ENCODE measurements around the gene IL15. TPM values are rescaled to one million over a fixed set of nuclear protein-coding genes. Genes with fewer than 3 reads are reported as not detected.
"Not testable (repeated sequence)": the region's sequence is repeated elsewhere in the genome, so short reads cannot be mapped to it uniquely, and the experiment has no call there.

IL15 gene
- total and polyA plus RNA-seq, 2 experiments from 2014 or later = not detected

GRCh38 chr4:141609243-141609642 lies 27.1 kb upstream of the IL15 start:
- Histone ChIP-seq H3K4me3 (no peak overlapping the region), H3K36me3 (no peaks in the 10 kb centered on the region), H3K27ac (no peak overlapping the region), H3K9me3 (ENCODE audit: low read depth) (no peaks in the 10 kb centered on the region), H3K4me1 (ENCODE audit: low read depth) (no peaks in the 10 kb centered on the region), H3K27me3 (no peaks in the 10 kb centered on the region)
- TF ChIP-seq CTCF (IDR thresholded peaks at IDR 0.05; ENCODE audit: low read depth, low read length) = no peak
- DNase-seq (ENCODE audit: low read depth in 1 of 2, low spot score in 1 of 2) = peak in 1 of 2 donors; percentile 33

- no peaks in the 10 kb centered on the region for H3K36me3 ChIP-seq
- no peak for DNase-seq (ENCODE audit: low read depth in 1 of 2, low spot score in 1 of 2)
- H3K27ac ChIP-seq = no peak overlapping the region
- no peaks in the 10 kb centered on the region for H3K27me3 ChIP-seq
- TF ChIP-seq CTCF (IDR thresholded peaks at IDR 0.05; ENCODE audit: low read depth, low read length) = no peak
- H3K4me1 ChIP-seq (ENCODE audit: low read depth) = no peaks in the 10 kb centered on the region
- no peak overlapping the region for H3K4me3 ChIP-seq
- no peaks in the 10 kb centered on the region for H3K9me3 ChIP-seq (ENCODE audit: low read depth)
Observed at GRCh38 chr4:141610365-141610764, 26.0 kb upstream of the IL15 start.

- H3K27ac ChIP-seq = no peak overlapping the region
- H3K4me1 ChIP-seq (ENCODE audit: low read depth) = no peaks in the 10 kb centered on the region
- no peaks in the 10 kb centered on the region for H3K9me3 ChIP-seq (ENCODE audit: low read depth)
Observed at GRCh38 chr4:141614878-141615586, 21.4 kb upstream of the IL15 start.

GRCh38 chr4:141615587-141615918 lies 20.8 kb upstream of the IL15 start:
- not testable (repeated sequence) for H3K9me3 ChIP-seq (ENCODE audit: low read depth); H3K36me3 ChIP-seq; H3K4me1 ChIP-seq (ENCODE audit: low read depth); H3K27me3 ChIP-seq; H3K4me3 ChIP-seq; H3K27ac ChIP-seq; DNase-seq (ENCODE audit: low read depth in 1 of 2, low spot score in 1 of 2)

More at GRCh38 chr4:141614878-141615586, 21.4 kb upstream of the IL15 start:
- DNase-seq (ENCODE audit: low read depth in 1 of 2, low spot score in 1 of 2) = no peak
- TF ChIP-seq CTCF (IDR thresholded peaks at IDR 0.05; ENCODE audit: low read depth, low read length) = no peak
- Histone ChIP-seq H3K27me3 (no peaks in the 10 kb centered on the region), H3K4me3 (no peak overlapping the region), H3K36me3 (no peaks in the 10 kb centered on the region)

GRCh38 chr4:141620715-141621114 lies 15.7 kb upstream of the IL15 start:
- no peak for TF ChIP-seq CTCF (IDR thresholded peaks at IDR 0.05; ENCODE audit: low read depth, low read length)
- DNase-seq (ENCODE audit: low read depth in 1 of 2, low spot score in 1 of 2) = no peak
- Histone ChIP-seq H3K4me1 (ENCODE audit: low read depth) (no peaks in the 10 kb centered on the region), H3K27me3 (no peaks in the 10 kb centered on the region), H3K9me3 (ENCODE audit: low read depth) (no peaks in the 10 kb centered on the region), H3K36me3 (no peaks in the 10 kb centered on the region), H3K27ac (no peak overlapping the region), H3K4me3 (no peak overlapping the region)

GRCh38 chr4:141625023-141625422 lies 11.4 kb upstream of the IL15 start:
- H3K4me1 ChIP-seq (ENCODE audit: low read depth) = no peaks in the 10 kb centered on the region
- TF ChIP-seq CTCF (IDR thresholded peaks at IDR 0.05; ENCODE audit: low read depth, low read length) = no peak
- H3K27me3 ChIP-seq = no peaks in the 10 kb centered on the region
- H3K9me3 ChIP-seq (ENCODE audit: low read depth) = no peaks in the 10 kb centered on the region
- no peak overlapping the region for H3K4me3 ChIP-seq
- no peak overlapping the region for H3K27ac ChIP-seq
- no peak for DNase-seq (ENCODE audit: low read depth in 1 of 2, low spot score in 1 of 2)
- no peaks in the 10 kb centered on the region for H3K36me3 ChIP-seq

Data from cardiac muscle cell (in vitro differentiated cells and primary cell).